ENCODE measurements around the gene CLCNKB. TPM values are rescaled to one million over a fixed set of nuclear protein-coding genes. Genes with fewer than 3 reads are reported as not detected.

Gene CLCNKB
- total RNA-seq, 1 donor from 2014 or later, result not detected

GRCh38 chr1:16087733-16088132 lies 44.2 kb downstream of the CLCNKB start:
- peaks cover 2% of the 10 kb centered on the region for H3K27me3 Mint-ChIP-seq (ENCODE audit: unreplicated experiment)
- no peak for DNase-seq
- no peak for TF ChIP-seq CTCF (IDR thresholded peaks at IDR 0.05; ENCODE audit: partially characterized antibody, unreplicated experiment)
- no peaks in the 10 kb centered on the region for H3K4me1 Mint-ChIP-seq (ENCODE audit: low read depth, unreplicated experiment)
- no peaks in the 10 kb centered on the region for H3K36me3 Mint-ChIP-seq (ENCODE audit: unreplicated experiment)
- no peak overlapping the region for H3K27ac Mint-ChIP-seq (ENCODE audit: unreplicated experiment)
- H3K4me3 Mint-ChIP-seq (ENCODE audit: unreplicated experiment), result no peak overlapping the region
- peaks cover 7% of the 10 kb centered on the region for H3K9me3 Mint-ChIP-seq (ENCODE audit: unreplicated experiment)

GRCh38 chr1:16088351-16088911 lies 44.8 kb downstream of the CLCNKB start:
- no peaks in the 10 kb centered on the region for H3K4me1 Mint-ChIP-seq (ENCODE audit: low read depth, unreplicated experiment)
- no peak overlapping the region for H3K27ac Mint-ChIP-seq (ENCODE audit: unreplicated experiment)
- no peak overlapping the region for H3K4me3 Mint-ChIP-seq (ENCODE audit: unreplicated experiment)
- no peak for DNase-seq
- H3K9me3 Mint-ChIP-seq (ENCODE audit: unreplicated experiment), result peaks cover 5% of the 10 kb centered on the region
- H3K36me3 Mint-ChIP-seq (ENCODE audit: unreplicated experiment), result no peaks in the 10 kb centered on the region
- TF ChIP-seq CTCF (IDR thresholded peaks at IDR 0.05; ENCODE audit: partially characterized antibody, unreplicated experiment), result no peak
- peaks cover 2% of the 10 kb centered on the region for H3K27me3 Mint-ChIP-seq (ENCODE audit: unreplicated experiment)

GRCh38 chr1:16088996-16089395 lies 45.4 kb downstream of the CLCNKB start:
- H3K27ac Mint-ChIP-seq (ENCODE audit: unreplicated experiment), result no peak overlapping the region
- peaks cover 3% of the 10 kb centered on the region for H3K27me3 Mint-ChIP-seq (ENCODE audit: unreplicated experiment)
- H3K4me3 Mint-ChIP-seq (ENCODE audit: unreplicated experiment), result no peak overlapping the region
- TF ChIP-seq CTCF (IDR thresholded peaks at IDR 0.05; ENCODE audit: partially characterized antibody, unreplicated experiment), result no peak
- H3K4me1 Mint-ChIP-seq (ENCODE audit: low read depth, unreplicated experiment), result no peaks in the 10 kb centered on the region
- DNase-seq, result no peak
- peaks cover 6% of the 10 kb centered on the region for H3K9me3 Mint-ChIP-seq (ENCODE audit: unreplicated experiment)
- no peaks in the 10 kb centered on the region for H3K36me3 Mint-ChIP-seq (ENCODE audit: unreplicated experiment)

- H3K9me3 Mint-ChIP-seq (ENCODE audit: unreplicated experiment), result peaks cover 7% of the 10 kb centered on the region
- DNase-seq, result no peak
- H3K4me3 Mint-ChIP-seq (ENCODE audit: unreplicated experiment), result no peak overlapping the region
- no peak for TF ChIP-seq CTCF (IDR thresholded peaks at IDR 0.05; ENCODE audit: partially characterized antibody, unreplicated experiment)
- H3K36me3 Mint-ChIP-seq (ENCODE audit: unreplicated experiment), result no peaks in the 10 kb centered on the region
- peaks cover 6% of the 10 kb centered on the region for H3K27me3 Mint-ChIP-seq (ENCODE audit: unreplicated experiment)
- H3K27ac Mint-ChIP-seq (ENCODE audit: unreplicated experiment), result no peak overlapping the region
- H3K4me1 Mint-ChIP-seq (ENCODE audit: low read depth, unreplicated experiment), result no peaks in the 10 kb centered on the region
Observed at GRCh38 chr1:16090076-16090826, 46.7 kb downstream of the CLCNKB start.

GRCh38 chr1:16091296-16091695 lies 47.7 kb downstream of the CLCNKB start:
- H3K27me3 Mint-ChIP-seq (ENCODE audit: unreplicated experiment), result peaks cover 6% of the 10 kb centered on the region

More at GRCh38 chr1:16091296-16091695, 47.7 kb downstream of the CLCNKB start:
- no peak overlapping the region for H3K27ac Mint-ChIP-seq (ENCODE audit: unreplicated experiment)
- peaks cover 7% of the 10 kb centered on the region for H3K9me3 Mint-ChIP-seq (ENCODE audit: unreplicated experiment)
- no peak for TF ChIP-seq CTCF (IDR thresholded peaks at IDR 0.05; ENCODE audit: partially characterized antibody, unreplicated experiment)
- no peak overlapping the region for H3K4me3 Mint-ChIP-seq (ENCODE audit: unreplicated experiment)
- H3K4me1 Mint-ChIP-seq (ENCODE audit: low read depth, unreplicated experiment), result no peaks in the 10 kb centered on the region
- DNase-seq, result no peak
- no peaks in the 10 kb centered on the region for H3K36me3 Mint-ChIP-seq (ENCODE audit: unreplicated experiment)
